Measurements from ENCODE around the gene HNRNPDL.

- TF ChIP-seq CTCF (IDR thresholded peaks at IDR 0.05) (no peak), MEF2A (IDR thresholded peaks at IDR 0.05; ENCODE audit: borderline replicate concordance, low read depth) (no peak), REST (IDR thresholded peaks at IDR 0.05; ENCODE audit: low read depth, low read length) (no peak), POLR2AphosphoS5 (IDR thresholded peaks at IDR 0.05; ENCODE audit: low read depth, low read length) (no peak), MAX (IDR thresholded peaks at IDR 0.05; ENCODE audit: low read depth) (no peak), GABPA (IDR thresholded peaks at IDR 0.05; ENCODE audit: low read depth) (no peak), FOXM1 (IDR thresholded peaks at IDR 0.05; ENCODE audit: low read depth) (no peak)
These were observed 3.5 kb upstream of the HNRNPDL start for GRCh38 chr4:82433791-82434190.

Measured in SK-N-SH (cell line).